HepG2 (cell line): Measurements from ENCODE around the gene MYH7. TPM values are rescaled to one million over a fixed set of nuclear protein-coding genes. Genes with fewer than 3 reads are reported as not detected.

Source experiments
- ATAC-seq: fragments of 200-7000 bp; cut with Tn5 transposase; 3 replicates; pipeline ENCODE4 v1.9.1; 2020; ENCODE audit warnings: mild to moderate bottlenecking, moderate library complexity
- BruUV-seq: library from RNA; stranded (reverse); fragments of 400-500 nt; replicated peaks from 2 replicates; lab custom pipeline; 2021; lab: Mats Ljungman, UMichigan
- CTCF ChIA-PET: fragments of 300-600 bp; formaldehyde crosslinking; extraction: SDS; loops from one replicate; lab custom pipeline; 2021; ENCODE audit warnings: low total read pairs, inconsistent platforms, low intra/inter-chr PET ratio; lab: Yijun Ruan, JAX
- POLR2A ChIA-PET: fragments of 350-600 bp; sonication (Branson Sonifier 250); formaldehyde crosslinking; loops from one replicate; lab custom pipeline; 2020; ENCODE audit warnings: antibody characterized with exemption, inconsistent platforms; lab: Yijun Ruan, JAX
- DNase-seq: peaks from one replicate; pipeline ENCODE4 v3.0.0-alpha.2; 2015; ENCODE audit warnings: low spot score
- FAIRE-seq: peaks from 3 replicates; lab custom pipeline; 2011; peaks lifted over from hg19 to GRCh38; lab: Jason Lieb, UNC
- H2AFZ ChIP-seq: one replicate; pipeline ENCODE4 v1.6.1; 2011; ENCODE audit warnings: low read length, inconsistent platforms
- H3K27ac ChIP-seq: fragments of 300-600 bp; 3 replicates; pipeline ENCODE4 v1.8.0; 2011; ENCODE audit warnings: mixed run types, mild to moderate bottlenecking, mixed read lengths, low read length, inconsistent platforms; ENCODE audit not compliant: insufficient read depth; ENCODE audit errors: extremely low read length
- H3K27me3 ChIP-seq, 2 experiments: fragments of 200-600 bp in 1 of 2; 2 replicates in 1 of 2; 3 replicates in 1 of 2; pipeline versions ENCODE4 v1.6.0 to v1.8.0; 2011; ENCODE audit warnings: low read length in 2 of 2, mild to moderate bottlenecking in 2 of 2, moderate library complexity in 2 of 2, inconsistent platforms in 1 of 2; ENCODE audit not compliant: insufficient read depth in 2 of 2, control insufficient read depth in 1 of 2
- H3K36me3 ChIP-seq, 2 experiments: fragments of 200-600 bp in 1 of 2; replicated peaks in 1 of 2; 2 replicates in 1 of 2; 3 replicates in 1 of 2; pipeline versions ENCODE4 v1.5.1 to v1.8.0; 2011; ENCODE audit warnings: low read length in 2 of 2, inconsistent platforms in 1 of 2; ENCODE audit not compliant: insufficient read depth in 2 of 2, control insufficient read depth in 1 of 2
- H3K4me1 ChIP-seq: 2 replicates; pipeline ENCODE4 v1.5.1; 2012; ENCODE audit warnings: low read length, inconsistent platforms; ENCODE audit not compliant: insufficient read depth
- H3K4me2 ChIP-seq: 2 replicates; pipeline ENCODE4 v1.6.0; 2011; ENCODE audit warnings: low read depth, low read length, inconsistent platforms
- H3K4me3 ChIP-seq, 3 experiments: fragments of 200-600 bp in 1 of 3; sonication (generic), shearing (Covaris generic) in 1 of 3; replicated peaks in 1 of 3; 2 replicates each; pipeline ENCODE4 v1.5.1; 2011 to 2016; ENCODE audit warnings: low read length in 3 of 3, inconsistent platforms in 2 of 3, low read depth in 2 of 3, mild to moderate bottlenecking in 2 of 3, control low read depth in 1 of 3, mixed read lengths in 1 of 3; ENCODE audit not compliant: insufficient read depth in 1 of 3
- H3K79me2 ChIP-seq: one replicate; pipeline ENCODE4 v1.6.1; 2011; ENCODE audit warnings: low read length, inconsistent platforms; ENCODE audit not compliant: insufficient read depth
- H3K9ac ChIP-seq: 2 replicates; pipeline ENCODE4 v1.6.0; 2011; ENCODE audit warnings: mild to moderate bottlenecking, low read depth, low read length, inconsistent platforms; ENCODE audit not compliant: insufficient read depth
- H3K9me3 ChIP-seq: 2 replicates; pipeline ENCODE4 v1.5.1; 2012; ENCODE audit warnings: mild to moderate bottlenecking, low read length
- H4K20me1 ChIP-seq: 2 replicates; pipeline ENCODE4 v1.6.0; 2011; ENCODE audit warnings: inconsistent platforms, mild to moderate bottlenecking, low read length, moderate library complexity; ENCODE audit not compliant: insufficient read depth
- ELF1 ChIP-seq: sonication (generic); formaldehyde crosslinking; IDR thresholded peaks from 2 replicates; pipeline ENCODE4 v1.4.0; 2020; ENCODE audit warnings: missing genetic modification reagents
- TRIM24 ChIP-seq: sonication (generic); formaldehyde crosslinking; IDR thresholded peaks from 2 replicates; pipeline ENCODE4 v1.8.0; 2022; ENCODE audit warnings: mild to moderate bottlenecking, missing genetic modification reagents
- ZFP36L1 ChIP-seq: sonication (generic); formaldehyde crosslinking; IDR thresholded peaks from 2 replicates; pipeline ENCODE4 v1.8.0; 2022; ENCODE audit warnings: mild to moderate bottlenecking, missing genetic modification reagents, moderate library complexity
- WGBS: methylation state at CpG from one replicate; pipeline ENCODE4 v1.1.6; 2017; ENCODE audit warnings: low lambda C conversion rate; 5-methylcytosine and 5-hydroxymethylcytosine counted together
- in situ Hi-C: cut with HindIII; loops from 2 replicates; pipeline ENCODE4 v1.10.0; 2017; ENCODE audit warnings: low pct_unique_long_range_greater_than_20kb; ENCODE audit not compliant: extremely low pct_ligation_motif_present
- intact Hi-C: fragments of 100-400 bp; cut with micrococcal nuclease; formaldehyde crosslinking; loops from one replicate; pipeline ENCODE4 v1.10.0; 2022; ENCODE audit not compliant: unreplicated experiment
- polyA plus RNA-seq, 8 experiments: library from polyadenylated mRNA; depleted of rRNA in 3 of 8; stranded (reverse) in 7 of 8; unstranded in 1 of 8; fragments of >200 nt; fragmentation: Illumina TruSeq in 4 of 8; extraction: Trizol in 4 of 8; gene quantifications; 2 replicates each; pipeline versions ENCODE4 v1.2.1 to v1.2.3, GENCODE V29; 2011 to 2016; ENCODE audit warnings: low read depth in 4 of 8, missing spikeins in 1 of 8, mixed read lengths in 1 of 8; ENCODE audit not compliant: insufficient read depth in 1 of 8
- total RNA-seq, 5 experiments: library from RNA; depleted of rRNA; stranded (reverse); fragments of >200 nt; fragmentation: Illumina TruSeq; extraction: Trizol; gene quantifications; 2 replicates each; pipeline ENCODE4 v1.2.3, GENCODE V29; 2016; ENCODE audit warnings: low read depth in 1 of 5
- TF ChIP-seq, protein P1 (sequence below): sonication (generic); formaldehyde crosslinking; IDR thresholded peaks from 2 replicates; pipeline ENCODE4 v1.5.0; 2020; ENCODE audit warnings: missing genetic modification reagents, mild to moderate bottlenecking, borderline replicate concordance
- TF ChIP-seq, protein P2 (sequence below): sonication (generic); formaldehyde crosslinking; IDR thresholded peaks from 2 replicates; pipeline ENCODE4 v1.5.0; 2020; ENCODE audit warnings: missing genetic modification reagents, mild to moderate bottlenecking, borderline replicate concordance

Gene MYH7
- total and polyA plus RNA-seq, 2 of the 13 experiments (the other 11 are each of a cell fraction or from before 2014, with no cell fraction given): 0.04 TPM; not detected in 1

DNA sequence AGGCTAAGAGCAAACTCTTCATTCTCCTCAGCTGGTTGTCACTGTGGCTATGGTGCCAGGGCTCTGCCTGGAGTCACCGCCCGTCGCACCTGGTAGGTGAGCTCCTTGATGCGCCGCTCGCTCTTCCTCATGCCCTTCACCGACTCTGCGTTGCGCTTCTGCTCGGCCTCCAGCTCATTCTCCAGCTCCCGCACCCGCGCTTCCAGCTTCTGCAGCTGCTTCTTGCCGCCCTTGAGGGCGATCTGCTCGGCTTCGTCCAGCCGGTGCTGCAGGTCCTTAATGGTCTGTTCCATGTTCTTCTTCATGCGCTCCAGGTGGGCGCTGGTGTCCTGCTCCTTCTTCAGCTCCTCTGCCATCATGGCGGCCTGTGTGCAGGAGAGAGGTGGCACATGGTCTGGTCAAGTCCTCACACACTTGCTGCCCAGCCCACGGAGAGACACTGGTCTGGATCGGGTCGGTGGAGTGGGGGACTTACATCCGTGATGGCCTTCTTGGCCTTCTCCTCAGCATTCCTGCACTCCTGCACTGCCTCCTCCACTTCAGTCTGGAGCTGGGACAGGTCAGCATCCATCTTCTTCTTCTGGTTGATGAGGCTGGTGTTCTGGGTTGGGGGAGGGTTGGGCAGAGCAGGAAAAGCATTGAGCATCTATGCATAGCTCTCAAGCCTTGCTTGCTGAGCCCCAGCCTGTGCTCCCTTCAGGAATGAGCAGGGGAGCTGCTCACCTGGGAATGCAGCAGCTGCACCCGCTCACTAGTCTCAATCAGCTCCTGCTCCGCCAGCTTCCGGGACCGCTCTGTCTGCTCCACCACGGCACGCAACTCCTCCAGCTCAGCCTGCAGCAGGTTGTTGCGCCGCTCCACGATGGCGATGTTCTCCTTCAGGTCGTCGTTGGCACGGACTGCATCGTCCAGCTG, 20.3 kb downstream of the MYH7 start:
- Histone ChIP-seq H3K4me2 (no peak overlapping the region), H3K27ac (no peak overlapping the region), H3K79me2 (no peaks in the 10 kb centered on the region), H3K4me1 (no peaks in the 10 kb centered on the region), H3K36me3 (no peaks in the 10 kb centered on the region), H3K27me3 (peaks cover 39 to 95% of the 10 kb centered on the region in 2 experiments), H2AFZ (no peak overlapping the region), H3K9me3 (no peaks in the 10 kb centered on the region), H3K9ac (no peak overlapping the region), H4K20me1 (no peaks in the 10 kb centered on the region), H3K4me3 (no peak overlapping the region)
- ChIA-PET CTCF (no interaction called here), POLR2A (no interaction called here)
- BruUV-seq: no TSS peak
- in situ Hi-C loops: no loop called here
- no peak for DNase-seq
- FAIRE-seq: no peak
- 66% methylated on average over 39 of the region's 39 CpGs for WGBS
- TF ChIP-seq, protein P1, sequence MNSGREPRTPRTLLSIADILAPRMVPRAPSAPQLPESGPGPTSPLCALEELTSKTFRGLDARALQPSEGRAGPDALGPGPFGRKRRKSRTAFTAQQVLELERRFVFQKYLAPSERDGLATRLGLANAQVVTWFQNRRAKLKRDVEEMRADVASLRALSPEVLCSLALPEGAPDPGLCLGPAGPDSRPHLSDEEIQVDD (CRISPR knock-in tag): 0 out of 2 replicates have a peak, but pooled peaks have one; percentile 8
- TF ChIP-seq, protein P2, sequence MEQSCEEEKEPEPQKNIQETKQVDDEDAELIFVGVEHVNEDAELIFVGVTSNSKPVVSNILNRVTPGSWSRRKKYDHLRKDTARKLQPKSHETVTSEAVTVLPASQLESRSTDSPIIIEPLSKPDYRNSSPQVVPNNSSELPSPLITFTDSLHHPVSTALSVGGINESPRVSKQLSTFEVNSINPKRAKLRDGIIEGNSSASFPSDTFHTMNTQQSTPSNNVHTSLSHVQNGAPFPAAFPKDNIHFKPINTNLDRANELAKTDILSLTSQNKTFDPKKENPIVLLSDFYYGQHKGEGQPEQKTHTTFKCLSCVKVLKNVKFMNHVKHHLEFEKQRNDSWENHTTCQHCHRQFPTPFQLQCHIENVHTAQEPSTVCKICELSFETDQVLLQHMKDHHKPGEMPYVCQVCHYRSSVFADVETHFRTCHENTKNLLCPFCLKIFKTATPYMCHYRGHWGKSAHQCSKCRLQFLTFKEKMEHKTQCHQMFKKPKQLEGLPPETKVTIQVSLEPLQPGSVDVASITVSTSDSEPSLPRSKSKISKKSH (CRISPR knock-in tag): peak; percentile 12; the same call in 1 of the 2 replicates
- TF ChIP-seq TRIM24 (CRISPR knock-in tag): no peak
- no peak for TF ChIP-seq ZFP36L1 (CRISPR knock-in tag)
- no peak for TF ChIP-seq ELF1
- no peak for ATAC-seq
- intact Hi-C loops: no loop called here
